ENCODE measurements around the gene TMEM63B.

GRCh38 chr6:44096612-44097011, 30.7 kb upstream of the TMEM63B start:
- TF ChIP-seq EZH2 (IDR thresholded peaks at IDR 0.05; ENCODE audit: borderline replicate concordance, low read length) (no peak), CTCF (conservative IDR thresholded peaks at IDR 0.05 in 1 of 2, IDR thresholded peaks at IDR 0.05 in 1 of 2; ENCODE audit: extremely low read depth in 1 of 2, insufficient read depth in 1 of 2, low read depth in 1 of 2, low read length in 2 of 2) (peak; percentile 85 to 87)

All from mammary epithelial cell (primary cell).